HG03442 (cell line): ENCODE measurements around the gene SDHAF1.
"Not testable (repeated sequence)": the region's sequence is repeated elsewhere in the genome, so short reads cannot be mapped to it uniquely, and the experiment has no call there.

Experiments used
- ATAC-seq: cut with Tn5 transposase; IDR thresholded peaks from one replicate; pipeline ENCODE4 v1.9.1; 2021; ENCODE audit warnings: mild to moderate bottlenecking, moderate library complexity; ENCODE audit not compliant: unreplicated experiment

Gene SDHAF1, protein sequence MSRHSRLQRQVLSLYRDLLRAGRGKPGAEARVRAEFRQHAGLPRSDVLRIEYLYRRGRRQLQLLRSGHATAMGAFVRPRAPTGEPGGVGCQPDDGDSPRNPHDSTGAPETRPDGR

GRCh38 chr19:35995048-35995993 lies at the start of gene SDHAF1:
TSS of gene SDHAF1 (plus strand) at chr19:35995188. CDS start at chr19:35995275, 87 bp downstream.
- peak; percentile 67 for ATAC-seq

DNA sequence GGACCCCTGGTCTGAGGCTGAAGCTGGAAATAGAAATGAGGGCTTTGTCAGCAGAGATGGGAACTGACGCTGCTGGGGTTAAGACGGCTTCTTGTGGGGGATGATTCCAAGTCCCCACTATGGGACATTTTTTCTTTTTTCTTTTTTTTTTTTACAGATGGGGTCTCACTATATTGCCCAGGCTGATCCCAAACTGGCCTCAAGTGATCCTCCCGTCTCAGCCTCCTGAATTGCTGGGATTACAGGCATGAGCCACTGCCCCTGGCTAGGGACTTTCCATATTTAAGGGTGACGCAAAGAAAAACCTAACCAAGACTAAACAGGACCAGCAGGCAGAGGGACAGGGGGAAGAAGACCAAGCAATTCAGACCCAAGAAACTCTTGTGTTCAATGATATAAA lies 48.8 kb upstream of the SDHAF1 start:
- ATAC-seq, result no peak

DNA sequence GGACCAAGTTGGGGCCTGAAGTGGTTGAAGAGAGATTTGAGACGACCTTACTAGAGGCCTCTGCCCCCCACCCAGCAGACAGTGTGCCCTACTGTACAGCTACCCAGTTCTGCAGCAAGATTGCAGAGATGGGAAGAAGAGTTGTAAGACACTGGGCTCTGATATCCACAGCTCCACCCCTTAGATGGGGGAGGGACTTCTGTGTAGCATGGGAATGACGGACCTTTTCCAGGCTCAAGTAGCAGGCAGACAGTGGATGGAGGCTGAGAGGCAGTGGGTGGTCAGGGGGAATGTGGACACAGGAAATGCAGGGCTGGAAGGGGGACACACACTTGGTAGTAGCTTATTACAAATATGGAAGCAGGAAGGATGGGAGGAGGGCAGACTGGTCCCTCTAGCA lies 45.9 kb upstream of the SDHAF1 start:
- no peak for ATAC-seq

GRCh38 chr19:35955881-35956634 lies 38.9 kb upstream of the SDHAF1 start:
- ATAC-seq, result no peak

GRCh38 chr19:35957411-35957810 lies 37.6 kb upstream of the SDHAF1 start:
- ATAC-seq, result not testable (repeated sequence)

GRCh38 chr19:35958660-35959039 lies 36.3 kb upstream of the SDHAF1 start:
- no peak for ATAC-seq

GRCh38 chr19:35959040-35959967 lies 35.7 kb upstream of the SDHAF1 start:
- no peak for ATAC-seq

GRCh38 chr19:35959968-35960320 lies 35.0 kb upstream of the SDHAF1 start:
- ATAC-seq, result no peak

DNA sequence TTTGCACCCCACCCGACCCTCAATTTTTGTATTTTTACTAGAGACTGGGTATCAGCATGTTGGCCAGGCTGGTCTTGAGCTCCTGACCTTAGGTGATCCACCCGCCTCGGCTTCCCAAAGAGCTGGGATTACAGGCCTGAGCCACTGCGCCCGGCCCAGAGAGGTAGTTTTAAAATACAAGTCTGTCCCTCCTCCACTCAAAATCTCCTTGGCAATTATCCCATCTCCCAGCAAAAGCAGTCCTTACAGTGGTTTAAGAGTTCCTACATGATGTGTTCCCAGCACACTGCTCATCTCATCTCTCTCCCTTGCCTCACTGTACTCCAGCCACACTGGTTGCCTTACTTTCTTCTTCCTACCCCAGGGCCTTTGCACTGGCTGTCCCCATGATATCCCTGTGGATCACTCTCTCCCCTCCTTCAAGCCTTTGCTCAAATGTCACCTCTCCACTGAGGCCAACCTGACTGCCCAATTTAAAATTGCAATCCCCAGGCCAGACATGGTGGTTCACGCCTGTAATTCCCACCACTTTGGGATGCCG lies 34.5 kb upstream of the SDHAF1 start:
- ATAC-seq, result no peak

GRCh38 chr19:35963514-35963913 lies 31.5 kb upstream of the SDHAF1 start:
- no peak for ATAC-seq

DNA sequence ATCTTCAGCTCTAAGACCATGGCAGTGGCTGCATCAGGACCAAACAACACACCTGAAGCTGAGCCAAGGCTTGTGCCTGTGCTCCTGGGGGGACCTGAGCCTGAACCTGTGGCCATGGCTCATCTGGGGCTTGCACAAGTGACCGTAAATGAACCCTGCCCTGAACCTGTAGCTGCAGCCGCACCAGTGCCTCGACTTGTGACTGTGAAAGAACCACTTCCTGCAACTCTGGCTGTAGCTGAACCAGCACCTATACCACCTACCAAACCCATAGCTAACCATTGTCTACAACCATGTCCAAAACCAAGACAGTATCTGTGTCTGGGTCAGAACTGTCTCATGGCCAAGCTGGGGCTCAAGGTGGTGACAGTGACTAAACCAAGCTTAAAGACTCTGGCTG lies 28.2 kb upstream of the SDHAF1 start:
- ATAC-seq, result no peak

GRCh38 chr19:35973487-35973886 lies 21.5 kb upstream of the SDHAF1 start:
- no peak for ATAC-seq

GRCh38 chr19:35975608-35976214 lies 19.3 kb upstream of the SDHAF1 start:
- ATAC-seq, result no peak

DNA sequence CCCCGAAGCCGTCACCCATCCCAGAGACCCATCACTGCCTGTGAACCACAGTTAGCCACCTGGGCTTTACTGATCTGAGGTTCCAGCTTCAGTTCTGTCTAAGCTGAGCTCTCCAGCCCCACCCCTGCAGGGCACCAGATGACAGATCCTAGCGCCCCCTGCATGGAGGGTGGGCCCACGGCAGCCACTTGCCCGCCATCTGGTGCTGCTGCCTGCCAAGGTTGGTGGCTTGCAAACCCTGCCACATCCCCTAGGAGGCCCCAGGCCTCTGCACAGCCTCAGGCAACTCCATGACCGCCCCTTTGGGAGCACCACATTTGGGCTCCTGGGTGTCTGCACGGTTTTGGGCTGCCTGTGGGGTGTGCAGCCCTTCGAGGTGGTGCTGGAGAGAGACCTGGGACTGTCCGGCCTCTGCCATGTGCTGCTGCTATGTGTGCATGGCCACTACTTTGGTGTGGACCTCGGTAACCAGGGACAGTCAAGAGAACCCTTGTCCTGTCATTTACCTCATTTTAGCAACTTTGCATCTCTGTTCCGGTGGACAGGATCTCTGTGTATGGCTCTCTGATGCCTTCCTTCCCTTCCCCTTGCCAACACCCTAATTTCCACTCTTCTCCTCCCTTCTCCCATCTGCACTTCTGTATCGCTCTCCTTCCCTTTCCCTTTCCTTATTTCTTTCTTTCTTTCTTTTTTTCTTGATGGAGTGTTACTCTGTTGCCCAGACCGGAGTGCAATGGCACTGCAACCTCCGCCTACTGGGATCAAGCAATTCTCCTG lies 17.4 kb upstream of the SDHAF1 start:
- no peak for ATAC-seq

DNA sequence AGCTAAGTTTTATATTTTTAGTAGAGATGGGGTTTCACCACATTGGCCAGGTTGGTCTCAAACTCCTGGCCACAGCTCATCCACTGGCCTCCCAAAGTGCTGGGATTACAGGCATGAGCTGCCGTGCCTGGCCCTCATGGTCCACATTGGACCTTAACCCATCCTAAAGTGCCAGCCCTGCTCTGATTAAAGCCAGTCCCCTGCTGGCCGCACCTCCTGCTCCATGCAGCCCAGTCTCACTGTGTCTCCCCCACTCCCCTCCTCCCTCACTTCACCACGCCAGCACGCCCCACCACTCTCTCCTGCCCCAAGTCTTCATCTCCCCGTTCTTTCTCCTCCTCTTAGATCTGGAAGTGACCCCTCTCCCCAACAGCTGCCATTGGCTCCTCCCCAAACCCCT lies 16.7 kb upstream of the SDHAF1 start:
- ATAC-seq, result no peak

- ATAC-seq, result no peak
Observed at GRCh38 chr19:35978832-35979365, 16.1 kb upstream of the SDHAF1 start.

GRCh38 chr19:35980997-35981396 lies 14.0 kb upstream of the SDHAF1 start:
- ATAC-seq, result not testable (repeated sequence)

GRCh38 chr19:35983177-35983576 lies 11.8 kb upstream of the SDHAF1 start:
- no peak for ATAC-seq

GRCh38 chr19:35986111-35986510 lies 8.9 kb upstream of the SDHAF1 start:
- ATAC-seq, result no peak
